CD1c-positive myeloid dendritic cell (primary cell): ENCODE results near the gene CCL24.
"Not testable (repeated sequence)": the region's sequence is repeated elsewhere in the genome, so short reads cannot be mapped to it uniquely, and the experiment has no call there.

Experiments
- DNase-seq: peaks from one replicate; pipeline ENCODE4 v3.0.0-alpha.2; 2016; ENCODE audit errors: extremely low spot score

CCL24 gene

DNA sequence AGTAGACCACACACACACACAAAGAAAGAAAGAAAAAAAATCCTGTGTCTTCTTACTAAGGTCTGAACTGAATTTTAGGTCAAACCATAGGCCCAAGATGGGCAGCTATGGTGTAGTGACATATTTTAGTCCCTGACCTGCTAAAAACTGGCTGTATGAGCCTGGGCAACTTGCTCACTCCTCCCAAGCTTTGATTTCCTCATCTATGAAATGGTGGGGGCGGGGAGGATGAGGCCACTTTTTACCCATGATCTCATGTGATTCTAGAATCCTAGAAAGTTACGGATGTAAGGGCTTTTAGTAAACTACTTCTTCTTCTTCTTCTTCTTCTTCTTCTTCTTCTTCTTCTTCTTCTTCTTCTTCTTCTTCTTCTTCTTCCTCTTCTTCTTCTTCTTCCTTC is 6.1 kb upstream of the CCL24 start:
- DNase-seq, result peak; percentile 92

DNA sequence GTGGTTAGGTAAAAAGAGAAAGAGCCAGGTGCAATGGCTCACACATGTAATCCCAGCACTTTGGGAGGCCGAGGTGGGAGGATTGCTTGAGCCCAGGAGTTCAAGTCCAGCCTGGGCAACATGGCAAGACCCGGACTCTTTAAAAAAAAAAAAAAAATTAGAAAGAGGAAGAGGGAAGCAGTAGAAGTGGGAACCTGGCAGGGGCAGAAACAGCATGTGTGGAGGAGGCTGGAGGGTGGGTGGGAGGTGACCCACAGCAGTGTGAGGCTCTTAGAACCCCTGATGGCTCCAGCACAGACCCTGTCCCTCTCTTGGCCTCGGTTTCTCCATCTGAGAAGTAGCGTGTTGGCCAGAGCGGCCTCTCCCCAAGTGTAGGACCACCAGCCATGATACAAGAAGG is 4.9 kb upstream of the CCL24 start:
- peak; percentile 65 for DNase-seq

DNA sequence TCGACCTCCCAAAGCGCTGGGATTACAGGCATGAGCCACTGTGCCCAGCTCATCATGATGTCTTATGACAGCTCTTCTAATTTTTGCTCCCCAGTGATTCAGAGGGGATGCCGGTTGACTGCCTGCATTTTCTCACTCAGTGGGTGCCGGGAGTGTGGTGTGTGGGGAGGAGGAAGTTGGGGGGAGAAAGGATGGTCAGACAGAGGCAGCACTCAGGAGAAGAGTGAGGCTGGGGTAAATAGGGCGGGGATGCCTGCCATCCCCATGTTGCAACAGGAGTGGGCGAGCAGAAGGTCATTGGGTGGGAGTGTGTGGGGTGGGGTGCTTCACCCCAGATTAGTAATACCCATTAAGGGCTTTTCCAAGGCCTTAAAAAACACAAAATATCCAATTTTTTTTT is 3.5 kb upstream of the CCL24 start:
- peak; percentile 78 for DNase-seq

DNA sequence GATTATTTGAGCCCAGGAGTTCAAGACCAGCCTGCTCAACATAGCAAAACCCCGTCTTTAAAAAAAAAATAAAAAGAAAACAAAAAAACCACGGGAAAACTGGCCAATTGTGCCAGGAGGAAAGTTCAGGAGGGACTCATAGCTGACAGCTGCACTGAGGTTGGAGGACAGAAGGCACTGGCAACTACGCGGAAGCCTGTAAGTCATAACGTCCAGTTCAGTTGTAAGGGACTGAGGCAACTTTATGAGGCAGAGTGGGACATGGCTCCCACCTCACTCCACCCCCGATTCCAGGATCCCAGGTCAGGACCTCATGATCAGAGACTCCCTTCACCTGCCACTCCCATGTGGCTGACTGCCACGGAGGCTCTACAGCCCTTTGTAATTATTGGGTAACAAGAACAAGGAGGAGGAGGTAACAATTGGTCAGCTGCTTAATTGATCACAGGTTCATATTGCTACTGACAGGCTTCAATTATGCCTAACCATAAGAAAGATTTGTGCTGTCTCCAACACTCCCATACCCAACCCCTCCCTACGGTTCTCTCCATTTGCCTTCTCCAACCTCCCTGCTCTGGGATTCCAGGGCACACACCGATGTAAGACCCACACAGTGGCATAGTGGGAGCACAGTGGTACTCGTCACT is 1.9 kb upstream of the CCL24 start:
- no peak for DNase-seq

DNA sequence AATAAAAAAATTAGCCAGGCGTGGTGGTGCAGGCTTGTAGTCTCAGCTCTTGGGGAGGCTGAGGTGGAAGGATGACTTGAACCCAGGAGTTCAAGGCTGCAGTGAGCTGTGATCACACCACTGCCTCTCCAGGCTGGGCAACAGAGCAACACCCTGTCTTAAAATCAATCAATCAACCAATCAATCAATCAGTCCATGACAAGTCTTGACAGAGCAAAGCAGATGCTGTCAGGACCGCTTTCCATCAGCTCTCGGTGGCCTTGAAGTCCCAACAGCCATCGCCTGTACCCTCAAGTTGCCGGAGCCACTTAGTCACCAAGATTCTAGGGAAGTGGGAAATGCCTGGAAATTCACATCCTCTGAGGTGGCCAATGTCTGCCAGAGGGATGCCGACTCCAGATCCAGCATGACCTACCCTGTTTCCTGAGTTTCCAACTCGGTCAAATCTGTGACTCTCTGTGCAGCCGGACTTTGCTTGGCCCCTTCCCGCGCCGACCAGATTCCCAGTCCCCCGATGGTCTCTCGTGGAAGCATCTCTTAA is 871 bp upstream of the CCL24 start:
- DNase-seq, result peak; percentile 67

DNA sequence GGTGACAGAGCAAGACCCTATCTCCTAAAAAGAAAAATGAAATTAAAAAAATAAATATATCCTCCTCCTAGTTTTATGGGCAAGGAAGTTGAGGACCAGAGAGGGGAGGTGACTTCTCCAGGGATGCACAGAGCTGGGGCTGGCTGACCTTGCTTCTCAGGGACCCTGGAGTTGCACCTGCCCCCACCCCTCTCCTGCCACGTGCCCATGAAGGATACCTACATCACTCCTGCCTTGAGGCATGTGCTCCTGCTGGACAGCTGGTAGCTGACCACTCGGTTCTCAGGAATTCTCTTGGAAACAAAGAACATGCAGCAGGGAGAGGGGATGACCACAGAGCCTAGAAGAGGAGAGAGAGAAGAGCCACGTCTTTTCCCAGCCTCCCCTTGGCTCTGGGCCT is 522 bp downstream of the CCL24 start:
- no peak for DNase-seq

DNA sequence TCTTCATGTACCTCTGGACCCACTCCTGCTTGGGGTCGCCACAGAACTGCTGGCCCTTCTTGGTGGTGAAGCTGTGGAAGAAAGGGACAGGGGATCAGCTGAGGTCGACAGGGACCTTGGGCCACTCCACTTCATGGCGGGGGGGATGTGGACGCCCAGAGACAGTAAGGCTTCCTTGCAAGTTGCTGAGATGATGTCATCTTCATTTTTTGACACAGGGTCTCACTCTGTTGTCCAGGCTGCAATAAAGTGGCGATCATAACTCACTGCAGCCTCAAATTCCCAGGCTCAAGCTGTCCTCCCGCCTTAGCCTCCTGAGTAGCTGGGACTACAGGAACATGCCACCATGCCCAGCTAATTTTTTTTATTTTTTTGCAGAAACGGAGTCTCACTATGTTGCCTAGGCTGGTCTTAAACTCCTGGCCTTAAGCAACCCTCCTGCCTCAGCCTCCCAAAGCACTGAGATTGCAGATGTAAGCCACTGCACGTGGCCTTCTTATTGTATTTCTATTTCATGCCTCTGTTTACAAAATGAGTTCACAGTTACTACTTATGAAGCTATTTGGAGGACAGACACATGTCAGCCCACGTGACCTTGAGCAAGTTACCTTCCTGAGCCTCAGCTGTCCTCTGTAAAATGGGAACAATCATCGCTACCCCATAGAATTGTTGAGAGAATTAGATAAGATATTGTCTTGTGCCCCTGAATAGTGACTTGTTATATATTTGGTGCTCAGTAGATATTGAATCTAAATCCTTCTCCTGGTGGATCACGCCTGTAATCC is 1.5 kb downstream of the CCL24 start:
- DNase-seq, result no peak

DNA sequence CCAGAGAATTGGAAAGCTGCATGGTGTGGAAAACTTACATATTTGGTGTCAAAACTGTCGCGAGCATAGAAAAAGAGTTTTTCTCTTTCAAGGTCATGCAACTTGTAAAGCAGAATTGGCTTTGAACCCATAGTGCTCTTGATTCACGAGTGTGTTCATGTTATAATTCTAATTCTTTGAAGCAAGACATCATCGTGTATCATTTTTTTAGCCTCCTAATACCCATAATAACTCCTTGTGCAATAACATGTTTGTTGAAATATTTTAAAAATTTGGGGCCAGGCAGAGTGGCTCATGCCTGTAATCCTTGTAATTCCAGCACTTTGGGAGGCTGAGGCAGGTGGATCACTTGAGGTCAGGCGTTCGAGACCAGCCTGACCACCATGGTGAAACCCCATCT is 4.2 kb downstream of the CCL24 start:
- no peak for DNase-seq

DNA sequence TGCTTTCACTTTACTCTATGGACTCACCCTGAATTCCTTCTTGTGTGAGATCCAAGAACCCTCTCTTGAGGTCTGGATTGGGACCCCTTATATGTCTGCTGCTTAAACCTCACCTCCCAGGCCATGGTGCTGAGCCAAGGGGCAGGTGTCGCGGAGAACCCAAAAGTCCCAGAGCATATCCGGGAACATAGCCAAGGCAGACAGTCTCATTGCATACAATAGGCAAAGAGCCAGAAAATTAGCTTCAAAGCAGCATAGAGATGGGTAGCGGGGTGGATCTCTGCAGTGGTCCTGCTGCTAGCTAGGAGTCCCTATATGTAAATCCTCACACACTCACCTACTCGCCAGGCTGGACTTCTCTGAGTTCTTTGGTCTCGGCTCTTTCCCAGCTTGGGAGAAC is 5.5 kb downstream of the CCL24 start:
- DNase-seq, result no peak

DNA sequence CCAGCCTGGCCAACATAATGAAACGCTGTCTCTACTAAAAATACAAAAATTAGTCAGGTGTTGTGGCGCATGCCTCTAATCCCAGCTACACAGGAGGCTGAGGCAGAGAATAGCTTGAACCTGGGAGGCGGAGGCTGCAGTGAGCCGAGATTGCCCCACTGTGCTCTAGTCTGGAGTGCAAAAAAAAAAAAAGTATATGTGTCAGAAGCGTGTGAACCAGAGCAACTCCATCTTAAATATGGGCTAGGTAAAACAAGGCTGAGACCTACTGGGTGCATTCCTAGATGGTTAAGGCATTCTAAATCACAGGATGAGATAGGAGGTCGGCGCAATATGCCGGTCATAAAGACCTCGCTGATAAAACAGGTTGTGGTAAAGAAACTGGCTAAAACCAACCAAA is 6.2 kb downstream of the CCL24 start:
- DNase-seq, result no peak

DNA sequence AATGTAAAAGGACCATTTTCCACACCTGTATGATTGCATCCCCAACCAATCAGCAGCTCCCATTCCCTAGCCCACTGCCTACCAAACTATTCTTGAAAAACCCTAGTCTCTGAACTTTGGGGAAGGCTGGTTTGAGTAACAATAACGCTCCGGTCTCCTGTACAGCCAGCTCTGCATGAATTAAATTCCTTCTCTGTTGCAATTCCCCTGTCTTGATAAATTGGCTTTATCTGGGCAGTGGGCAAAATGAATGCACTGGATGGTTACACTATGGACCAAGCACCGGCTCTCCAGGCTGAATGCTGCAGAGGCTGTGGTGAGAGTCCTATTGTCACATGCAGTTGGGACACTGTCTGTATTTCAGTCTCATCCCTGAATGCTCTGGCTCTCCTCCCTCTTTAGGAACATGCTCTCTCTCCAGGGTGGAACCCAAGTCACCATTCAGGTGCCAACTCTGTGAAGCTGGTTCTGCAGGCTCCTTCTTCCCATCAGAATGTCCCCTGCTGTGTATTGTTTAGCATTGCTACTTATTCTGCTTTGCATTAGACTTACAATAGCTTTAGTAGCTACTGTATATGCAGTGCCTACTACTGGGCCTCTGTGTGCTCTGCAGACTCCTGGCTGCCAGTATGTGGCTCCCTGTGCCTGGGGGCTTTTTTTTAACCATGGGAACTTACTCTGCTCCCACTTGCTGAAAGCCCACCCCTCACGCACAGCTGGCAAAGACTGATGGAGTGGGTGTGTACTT is 6.9 kb downstream of the CCL24 start:
- DNase-seq, result no peak

DNA sequence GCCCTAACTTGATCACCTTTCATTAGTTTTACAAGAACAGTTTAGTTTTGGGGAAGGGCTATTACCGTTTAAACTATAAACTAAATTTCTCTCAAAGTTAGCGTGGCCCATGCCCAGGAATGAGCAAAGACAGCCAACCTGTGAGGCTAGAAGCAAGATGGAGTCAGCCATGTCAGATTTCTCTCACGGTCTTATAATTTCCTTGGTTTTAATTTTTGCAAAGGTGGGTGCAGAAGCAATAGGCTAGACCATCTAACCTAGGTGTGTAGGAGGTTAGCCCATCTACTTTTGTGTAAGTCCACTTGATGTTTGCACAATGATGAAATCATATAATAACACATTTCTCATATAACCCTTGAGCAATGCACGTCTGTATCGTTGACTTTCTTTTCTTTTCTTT is 8.9 kb downstream of the CCL24 start:
- DNase-seq, result no peak

DNA sequence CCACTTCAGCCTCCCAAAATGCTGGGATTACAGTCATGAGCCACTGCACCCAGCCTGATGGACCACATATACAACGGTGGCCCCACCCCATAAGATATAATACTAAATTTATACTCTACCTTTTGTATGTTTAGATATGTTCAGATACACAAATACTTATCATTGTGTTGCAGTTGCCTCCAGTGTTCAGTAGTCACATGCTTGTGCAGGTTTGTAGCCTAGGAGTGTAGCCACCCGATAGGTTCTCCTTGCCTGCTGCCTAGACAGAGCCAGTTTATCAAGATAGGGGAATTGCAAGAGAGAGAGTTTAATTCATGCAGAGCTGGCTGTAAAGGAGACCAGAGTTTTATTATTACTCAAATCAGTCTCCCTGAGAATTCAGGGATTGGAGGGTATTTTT is 9.6 kb downstream of the CCL24 start:
- no peak for DNase-seq

DNA sequence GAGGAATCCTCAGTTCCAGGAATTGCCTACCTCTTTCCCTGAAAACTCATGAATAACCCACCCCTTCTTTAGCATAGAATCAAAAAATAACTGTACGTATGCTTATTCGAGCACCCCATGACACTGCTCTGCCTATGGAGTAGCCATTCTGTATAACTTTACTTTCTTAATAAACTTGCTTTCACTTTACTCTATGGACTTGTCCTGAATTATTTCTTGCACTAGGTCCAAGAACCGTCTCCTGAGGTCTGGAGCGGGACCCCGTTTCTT is 11.1 kb downstream of the CCL24 start:
- DNase-seq, result no peak

DNA sequence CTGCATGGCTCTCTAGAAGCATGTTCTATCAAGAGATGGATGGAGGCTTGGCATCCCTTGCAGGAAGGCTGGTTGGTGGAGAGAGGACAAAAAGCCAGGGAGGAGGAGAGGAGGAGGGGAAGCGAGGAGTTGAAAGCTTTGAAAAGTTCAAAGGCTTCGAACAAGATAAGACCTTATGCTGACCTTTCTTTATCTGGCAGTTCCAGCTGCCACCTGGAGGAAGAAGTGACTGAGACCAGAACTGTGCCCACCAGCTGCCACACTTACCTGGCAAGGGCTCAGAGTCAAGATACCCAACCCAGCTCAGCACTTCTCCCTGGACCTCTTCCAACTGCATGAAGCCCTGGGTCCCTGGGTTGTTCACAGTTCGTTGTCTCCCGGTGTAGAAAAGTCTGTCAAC is 14.8 kb downstream of the CCL24 start:
- no peak for DNase-seq

DNA sequence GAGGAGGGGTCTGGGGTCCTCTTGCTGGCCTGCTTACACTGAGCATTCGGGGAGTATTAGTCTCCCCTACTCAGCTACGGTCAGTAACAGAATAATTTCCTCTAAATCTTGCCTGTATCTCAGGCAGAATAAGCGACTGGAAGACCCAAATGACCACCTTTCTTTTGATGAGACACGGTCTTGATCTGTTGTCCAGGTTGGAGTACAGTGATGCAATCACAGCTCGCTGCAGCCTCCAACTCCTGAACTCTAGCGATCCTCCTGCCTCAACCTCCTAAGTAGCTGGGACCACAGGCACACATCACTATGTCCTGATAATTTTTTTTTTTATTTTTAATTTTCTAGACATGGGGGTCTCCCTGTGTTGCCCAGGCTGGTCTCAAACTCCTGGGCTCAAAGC is 17.2 kb downstream of the CCL24 start:
- no peak for DNase-seq

DNA sequence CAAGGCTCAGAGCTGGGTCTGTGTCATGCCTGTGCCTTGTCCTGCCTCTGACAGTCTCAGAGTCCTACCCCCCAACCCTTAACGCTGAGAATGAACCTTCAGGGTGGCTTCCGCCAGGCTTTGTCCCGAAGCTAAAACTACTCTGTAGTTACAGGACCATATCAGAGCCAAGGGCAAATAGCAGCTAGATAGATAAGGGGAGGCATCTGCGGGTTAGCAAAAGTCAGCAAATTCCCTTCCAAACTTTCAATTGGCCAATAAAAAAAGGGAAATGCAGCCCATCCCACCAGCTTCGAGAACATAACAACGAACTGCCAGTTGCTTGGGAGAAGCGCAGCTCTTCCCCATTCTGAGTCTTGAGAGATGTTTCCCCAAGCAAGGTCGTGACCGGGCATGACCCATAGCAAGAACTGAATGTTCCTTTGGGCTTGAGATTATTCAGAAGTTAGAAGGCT is 17.7 kb downstream of the CCL24 start:
- peak; percentile 90 for DNase-seq

DNA sequence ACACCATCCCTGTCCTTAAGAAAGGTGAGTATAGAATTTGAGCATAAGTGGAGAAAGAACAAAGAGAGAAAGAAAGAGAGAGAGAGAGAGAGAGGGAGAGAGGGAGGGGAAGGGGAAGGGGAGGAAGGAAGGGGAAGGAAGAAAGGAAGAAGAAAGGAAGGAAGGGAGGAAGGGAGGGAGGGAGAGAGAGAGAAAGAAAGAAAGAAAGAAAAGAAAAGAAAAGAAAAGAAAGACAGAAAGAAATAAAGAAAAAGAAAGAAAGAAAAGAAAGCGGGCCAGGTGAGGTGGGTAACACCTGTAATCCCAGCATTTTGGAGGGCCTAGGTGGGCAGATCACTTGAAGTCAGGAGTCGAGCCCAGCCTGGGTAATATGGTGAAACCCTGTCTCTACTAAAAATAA is 19.9 kb downstream of the CCL24 start:
- DNase-seq, result no peak

DNA sequence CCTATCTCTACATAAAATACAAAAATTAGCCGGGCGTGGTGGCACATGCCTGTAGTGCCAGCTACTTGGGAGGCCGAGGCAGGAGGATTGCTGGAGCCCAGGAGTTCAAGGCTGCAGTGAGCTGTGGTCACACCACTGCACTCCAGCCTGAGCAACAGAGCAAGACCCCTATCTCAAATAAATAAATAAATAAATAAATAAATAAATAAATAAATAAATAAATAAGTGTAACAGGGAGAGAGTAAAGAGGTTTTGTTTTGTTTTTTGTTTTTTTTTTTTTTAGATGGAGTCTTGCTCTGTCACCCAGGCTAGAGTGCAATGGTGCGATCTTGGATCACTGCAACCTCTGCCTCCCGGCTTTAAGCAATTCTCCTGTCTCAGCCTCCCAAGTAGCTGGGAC is 21.0 kb downstream of the CCL24 start:
- DNase-seq, result not testable (repeated sequence)

DNA sequence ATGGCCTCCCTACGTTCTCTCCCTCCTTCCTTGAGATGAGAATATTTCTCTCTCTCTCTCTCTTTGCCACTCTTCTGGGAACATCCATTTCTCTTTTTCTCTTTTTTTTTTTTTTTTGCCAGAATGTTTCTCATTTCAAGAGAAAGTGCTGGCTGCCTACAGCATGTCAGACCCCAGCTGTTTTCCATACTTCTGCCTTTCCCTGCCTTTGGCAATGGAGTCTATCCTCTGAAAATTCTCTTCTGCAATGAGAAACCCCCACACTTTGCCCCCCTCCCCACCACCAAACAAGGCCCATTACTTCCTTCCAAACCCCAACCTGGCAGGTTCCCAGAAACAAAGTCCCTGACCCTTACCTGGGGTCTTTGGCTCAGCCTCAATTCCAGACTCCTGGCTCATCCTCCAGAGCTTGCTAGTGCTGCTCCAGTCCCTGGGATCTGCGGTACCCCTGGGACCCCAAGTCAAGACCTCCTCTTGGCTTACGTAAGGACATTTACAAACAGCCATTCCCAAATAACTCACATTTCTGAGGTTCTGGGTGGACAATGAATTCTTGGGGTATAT is 24.2 kb downstream of the CCL24 start:
- DNase-seq, result no peak

DNA sequence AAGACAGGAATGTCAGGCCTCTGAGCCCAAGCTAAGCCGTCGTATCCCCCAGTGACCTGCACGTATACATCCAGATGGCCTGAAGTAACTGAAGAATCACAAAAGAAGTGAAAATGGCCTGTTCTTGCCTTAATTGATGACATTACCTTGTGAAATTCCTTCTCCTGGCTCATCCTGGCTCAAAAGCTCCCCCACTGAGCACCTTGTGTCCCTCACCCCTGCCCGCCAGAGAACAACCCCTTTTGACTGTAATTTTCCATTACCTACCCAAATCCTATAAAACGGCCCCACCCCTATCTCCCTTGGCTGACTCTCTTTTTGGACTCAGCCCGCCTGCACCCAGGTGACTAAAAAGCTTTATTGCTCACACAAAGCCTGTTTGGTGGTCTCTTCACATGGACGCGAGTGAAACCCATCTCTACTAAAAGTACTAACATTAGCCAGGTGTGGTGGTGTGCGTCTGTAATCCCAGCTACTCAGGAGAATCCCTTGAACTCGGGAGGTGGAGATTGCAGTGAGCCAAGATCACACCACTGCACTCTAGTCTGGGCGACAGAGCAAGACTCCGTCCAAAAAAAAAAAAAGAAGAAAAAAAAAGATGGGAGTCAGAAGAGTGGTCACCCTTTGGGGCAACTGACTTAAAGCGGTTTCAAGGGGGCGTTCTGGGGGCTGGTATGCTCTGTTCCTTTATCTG is 25.3 kb downstream of the CCL24 start:
- not testable (repeated sequence) for DNase-seq

DNA sequence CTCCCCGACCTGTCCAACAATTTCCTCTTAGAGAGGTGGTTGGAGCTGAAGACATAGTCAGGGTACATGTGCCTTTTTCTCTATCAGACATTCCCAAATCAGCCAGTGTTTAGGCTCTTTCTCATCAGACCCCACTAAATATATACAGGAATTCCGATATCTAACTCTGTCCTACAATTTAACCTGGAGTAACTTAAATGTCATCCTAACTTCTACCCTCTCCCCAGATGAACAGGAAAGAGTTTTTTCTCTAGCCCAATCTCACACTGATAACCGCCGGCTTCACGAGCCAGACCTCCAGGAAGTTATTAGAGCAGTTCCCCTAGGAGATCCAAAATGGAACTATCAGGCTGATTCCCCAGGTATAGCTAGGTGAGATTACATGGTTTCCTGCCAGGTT is 30.5 kb downstream of the CCL24 start:
- DNase-seq, result not testable (repeated sequence)
